Ectodermal cell (in vitro differentiated cells): Measurements from ENCODE around the gene DOCK7.

Source experiments
- H3K27ac ChIP-seq: 2 replicates; pipeline ENCODE4 v1.7.0; 2013; ENCODE audit warnings: mild to moderate bottlenecking, low read depth, low read length; ENCODE audit not compliant: insufficient read depth, poor library complexity, severe bottlenecking
- H3K27me3 ChIP-seq: 2 replicates; pipeline ENCODE4 v1.7.0; 2013; ENCODE audit warnings: mild to moderate bottlenecking, low read length; ENCODE audit not compliant: insufficient read depth, control insufficient read depth, poor library complexity, severe bottlenecking
- H3K36me3 ChIP-seq: one replicate; pipeline ENCODE4 v1.7.0; 2013; ENCODE audit warnings: low read length; ENCODE audit not compliant: control insufficient read depth, insufficient read depth
- H3K4me1 ChIP-seq: one replicate; pipeline ENCODE4 v1.7.0; 2013; ENCODE audit warnings: low read length; ENCODE audit not compliant: control insufficient read depth, insufficient read depth
- H3K4me3 ChIP-seq: 2 replicates; pipeline ENCODE4 v1.7.0; 2013; ENCODE audit warnings: low read depth, low read length, control low read depth; ENCODE audit not compliant: insufficient read depth
- H3K9me3 ChIP-seq: 2 replicates; pipeline ENCODE4 v1.7.0; 2013; ENCODE audit warnings: mild to moderate bottlenecking, low read length, moderate library complexity; ENCODE audit not compliant: control insufficient read depth
- WGBS, 2 experiments: methylation state at CpG; one replicate each; pipeline ENCODE4 v1.1.7; 2013; ENCODE audit warnings: missing lambda C conversion rate in 2 of 2; 5-methylcytosine and 5-hydroxymethylcytosine counted together

The DOCK7 gene

DNA sequence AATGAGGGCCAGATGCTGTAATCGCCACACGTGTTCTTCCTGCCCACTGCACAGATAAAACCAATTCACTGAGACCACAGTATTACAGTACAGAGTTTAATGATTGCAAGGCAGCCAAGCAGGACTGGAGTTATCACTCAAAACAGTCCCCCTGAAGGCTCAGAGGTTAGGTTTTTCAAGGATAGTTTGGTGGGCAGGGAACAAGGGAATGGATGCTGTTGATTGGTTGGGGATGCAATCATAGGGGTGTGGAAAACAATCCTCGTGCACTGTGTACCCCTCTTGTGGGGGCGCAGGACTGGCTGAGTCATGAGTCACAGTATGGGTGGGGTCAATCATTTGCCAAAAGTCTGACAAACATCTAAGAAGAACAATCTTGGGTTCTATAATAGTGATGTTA, 263.8 kb downstream of the DOCK7 start:
- Histone ChIP-seq H3K4me3 (no peak overlapping the region), H3K9me3 (no peaks in the 10 kb centered on the region), H3K27ac (no peak overlapping the region), H3K4me1 (no peaks in the 10 kb centered on the region), H3K27me3 (no peaks in the 10 kb centered on the region), H3K36me3 (no peaks in the 10 kb centered on the region)
- WGBS, 2 experiments = 89 to 97% methylated on average over 4 of the region's 4 CpGs

DNA sequence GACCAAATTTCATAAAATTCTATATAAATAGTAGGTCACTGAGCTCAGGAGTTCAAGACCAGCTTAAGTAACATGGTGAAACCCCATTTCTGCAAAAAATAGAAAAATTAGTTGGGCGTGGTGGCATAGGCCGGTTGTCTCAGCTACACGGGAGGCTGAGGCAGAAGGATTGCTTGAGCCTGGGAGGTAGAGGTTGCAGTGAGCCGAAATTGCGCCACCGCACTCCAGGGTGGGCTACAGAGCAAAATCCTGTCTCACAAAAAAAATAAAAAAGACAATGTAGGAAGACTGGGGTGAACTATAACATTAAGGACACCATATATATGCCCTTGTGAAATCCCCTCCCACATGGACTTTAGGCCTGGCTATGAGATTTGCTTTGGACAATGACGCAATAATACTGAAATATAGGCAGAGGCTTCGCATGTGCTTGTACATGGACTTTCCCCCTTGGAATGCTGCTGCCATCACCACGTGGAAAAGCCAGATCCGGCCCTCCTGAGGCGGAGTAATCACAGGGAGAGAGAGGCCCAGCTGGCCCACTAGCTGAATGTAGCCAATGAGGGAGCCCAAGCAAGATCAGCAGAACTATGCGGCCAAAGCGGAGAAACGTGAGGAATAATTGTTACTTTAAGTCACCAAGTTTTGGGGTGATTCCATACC, 264.5 kb downstream of the DOCK7 start:
- H3K27me3 ChIP-seq = no peaks in the 10 kb centered on the region
- WGBS, 2 experiments = 89 to 90% methylated on average over 12 to 14 of the region's 14 CpGs
- H3K4me1 ChIP-seq = no peaks in the 10 kb centered on the region
- no peaks in the 10 kb centered on the region for H3K9me3 ChIP-seq
- H3K27ac ChIP-seq = no peak overlapping the region
- H3K4me3 ChIP-seq = no peak overlapping the region
- H3K36me3 ChIP-seq = no peaks in the 10 kb centered on the region

DNA sequence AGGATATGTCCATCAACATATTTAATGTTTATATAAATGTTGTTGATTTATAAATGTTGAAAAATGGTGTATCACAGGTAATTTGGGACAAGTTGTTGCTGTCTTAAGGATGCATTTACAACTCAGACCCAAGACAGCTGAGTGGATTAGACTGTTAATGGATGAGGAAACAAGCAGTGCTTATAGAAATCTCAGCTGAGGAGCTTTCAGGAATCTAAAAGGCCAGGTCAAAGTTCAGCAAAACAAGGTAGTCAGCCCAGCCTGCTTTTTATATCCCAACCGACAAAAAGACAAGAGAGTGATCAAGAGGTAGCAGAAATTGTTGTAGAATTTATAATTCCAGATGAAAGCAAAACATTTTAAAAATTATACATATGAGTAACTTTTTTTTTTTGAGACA, 268.0 kb downstream of the DOCK7 start:
- WGBS, 2 experiments = 80 to 100% methylated on average over 1 of the region's 1 CpG
- no peaks in the 10 kb centered on the region for H3K9me3 ChIP-seq
- no peak overlapping the region for H3K4me3 ChIP-seq
- H3K4me1 ChIP-seq = no peaks in the 10 kb centered on the region
- no peak overlapping the region for H3K27ac ChIP-seq
- H3K27me3 ChIP-seq = no peaks in the 10 kb centered on the region
- no peaks in the 10 kb centered on the region for H3K36me3 ChIP-seq

DNA sequence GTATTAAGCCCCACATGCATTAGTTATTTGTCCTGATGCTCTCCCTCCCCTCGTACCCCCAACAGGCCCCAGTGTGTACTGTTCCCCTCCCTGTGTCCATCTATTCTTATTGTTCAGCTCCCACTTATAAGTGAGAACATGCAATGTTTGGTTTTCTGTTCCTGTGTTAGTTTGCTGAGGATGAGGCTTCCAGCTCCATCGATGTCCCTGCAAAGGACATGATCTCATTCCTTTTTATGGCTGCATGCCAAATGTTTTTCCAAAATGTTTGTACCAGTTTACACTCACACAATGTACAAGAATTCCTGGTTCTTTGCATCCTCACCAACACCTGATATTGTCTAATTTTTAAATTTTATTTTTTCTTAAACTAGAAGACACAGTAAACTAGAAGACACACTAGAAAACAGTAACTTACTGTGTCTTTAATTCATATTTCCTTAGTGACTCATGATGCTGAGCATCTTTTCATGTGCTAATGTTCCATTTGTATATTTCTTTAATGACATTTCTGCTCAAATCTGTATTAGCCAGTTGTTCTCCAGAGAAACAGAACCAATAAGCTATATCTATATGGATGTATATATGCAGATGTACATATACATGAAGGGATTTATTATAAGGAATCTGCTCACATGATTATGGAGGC, 270.7 kb downstream of the DOCK7 start:
- WGBS, 2 experiments = 84 to 95% methylated on average over 2 of the region's 2 CpGs
- H3K36me3 ChIP-seq = no peaks in the 10 kb centered on the region
- H3K27me3 ChIP-seq = no peaks in the 10 kb centered on the region
- no peaks in the 10 kb centered on the region for H3K4me1 ChIP-seq
- H3K4me3 ChIP-seq = no peak overlapping the region
- H3K27ac ChIP-seq = no peak overlapping the region
- no peaks in the 10 kb centered on the region for H3K9me3 ChIP-seq

DNA sequence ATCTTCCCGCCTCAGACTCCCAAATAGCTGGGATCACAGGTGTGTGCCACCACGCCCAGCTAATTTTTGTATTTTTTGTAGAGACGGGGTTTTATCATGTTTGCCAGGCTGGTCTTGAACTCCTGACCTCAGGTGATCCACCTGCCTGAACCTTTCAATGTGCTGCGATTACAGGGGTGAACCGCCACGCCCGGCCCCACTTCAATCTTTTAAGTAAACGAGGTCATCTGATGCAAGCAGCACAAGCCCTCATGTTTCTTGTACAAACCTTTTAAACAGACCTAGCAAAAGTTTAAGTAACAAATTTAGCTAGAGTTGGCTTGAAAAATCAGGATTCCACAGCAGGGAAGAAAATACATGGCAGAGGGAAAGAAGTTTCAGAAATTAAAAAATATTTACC, 272.5 kb downstream of the DOCK7 start:
- H3K4me3 ChIP-seq = no peak overlapping the region
- H3K9me3 ChIP-seq = no peaks in the 10 kb centered on the region
- no peak overlapping the region for H3K27ac ChIP-seq
- H3K36me3 ChIP-seq = no peaks in the 10 kb centered on the region
- H3K27me3 ChIP-seq = no peaks in the 10 kb centered on the region
- H3K4me1 ChIP-seq = no peaks in the 10 kb centered on the region
- 92 to 96% methylated on average over 8 of the region's 8 CpGs for WGBS, 2 experiments

DNA sequence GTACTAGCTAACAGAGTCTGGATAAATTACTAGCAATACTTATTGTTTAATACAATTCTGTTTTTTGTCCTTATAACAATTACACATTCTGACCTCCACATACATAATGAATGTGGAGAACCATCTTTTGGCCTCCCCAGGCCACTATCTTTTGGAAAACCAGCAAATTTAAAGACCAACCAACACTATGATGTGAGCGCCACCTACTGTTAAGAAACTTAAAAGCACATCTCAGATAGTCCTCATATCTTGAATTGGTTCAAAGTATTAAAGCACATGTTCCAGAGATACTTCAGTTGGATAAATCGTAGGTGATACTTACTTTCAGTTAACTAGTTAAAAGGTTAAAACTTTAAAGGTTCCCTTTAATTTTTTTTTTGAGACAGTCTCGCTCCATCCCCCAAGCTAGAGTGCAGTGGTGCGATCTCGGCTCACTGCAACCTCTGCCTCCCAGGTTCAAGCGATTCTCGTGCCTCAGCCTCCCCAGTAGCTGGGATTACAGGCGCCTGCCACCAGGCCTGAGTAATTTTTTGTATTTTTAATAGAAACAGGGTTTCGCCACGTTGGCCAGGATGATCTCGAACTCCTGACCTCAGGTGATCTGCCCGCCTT, 280.7 kb downstream of the DOCK7 start:
- Histone ChIP-seq H3K27me3 (no peaks in the 10 kb centered on the region), H3K4me1 (no peaks in the 10 kb centered on the region), H3K9me3 (no peaks in the 10 kb centered on the region), H3K27ac (no peak overlapping the region), H3K36me3 (no peaks in the 10 kb centered on the region), H3K4me3 (no peak overlapping the region)
- WGBS, 2 experiments = 67 to 73% methylated on average over 12 of the region's 12 CpGs

DNA sequence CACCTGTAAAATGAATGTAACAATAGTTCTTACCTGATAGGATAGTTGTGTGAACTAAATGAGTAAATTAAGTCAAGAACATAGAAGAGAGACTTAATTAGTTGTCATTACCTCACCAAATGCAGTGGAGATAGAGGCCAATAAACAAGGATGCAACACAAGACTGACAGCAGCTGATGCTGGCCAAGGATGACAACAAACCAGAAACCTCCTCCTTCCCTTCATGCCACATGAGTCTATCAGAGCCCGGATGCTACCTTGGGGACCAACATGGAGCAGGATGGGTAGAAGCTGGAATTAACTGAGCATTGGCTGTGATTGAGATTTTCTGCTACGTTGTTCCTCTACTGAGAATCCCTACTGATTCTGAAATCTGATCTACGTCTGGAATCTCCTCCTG, 281.6 kb downstream of the DOCK7 start:
- H3K9me3 ChIP-seq = no peaks in the 10 kb centered on the region
- H3K27ac ChIP-seq = no peak overlapping the region
- 58 to 61% methylated on average over 3 of the region's 3 CpGs for WGBS, 2 experiments
- H3K36me3 ChIP-seq = no peaks in the 10 kb centered on the region
- H3K27me3 ChIP-seq = no peaks in the 10 kb centered on the region
- H3K4me3 ChIP-seq = no peak overlapping the region
- peaks cover 3% of the 10 kb centered on the region for H3K4me1 ChIP-seq

DNA sequence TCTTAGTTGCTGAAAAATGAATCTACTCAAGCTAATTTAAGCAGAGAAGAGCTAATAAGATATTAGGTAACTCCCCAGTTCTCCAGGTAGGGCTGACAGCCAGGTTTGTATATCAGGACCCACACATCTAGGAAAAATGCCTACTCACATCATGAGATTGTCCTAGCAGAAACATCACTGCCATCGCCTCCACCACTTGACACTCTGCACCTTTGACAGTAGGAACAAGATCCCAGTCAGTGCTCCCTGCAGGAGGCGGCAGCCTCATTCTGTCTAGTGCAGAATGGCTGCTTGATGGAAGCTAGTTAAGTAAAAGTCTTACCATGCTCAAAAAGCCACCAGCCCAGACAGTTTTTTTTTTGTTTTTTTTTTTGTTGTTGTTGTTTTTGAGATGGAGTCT, 282.9 kb downstream of the DOCK7 start:
- Histone ChIP-seq H3K9me3 (no peaks in the 10 kb centered on the region), H3K4me1 (peaks cover 13% of the 10 kb centered on the region), H3K36me3 (no peaks in the 10 kb centered on the region), H3K27ac (no peak overlapping the region), H3K4me3 (no peak overlapping the region), H3K27me3 (no peaks in the 10 kb centered on the region)
- WGBS, 2 experiments = 82 to 87% methylated on average over 2 of the region's 2 CpGs
